IPS-20b (cell line): Measurements from ENCODE around the gene HIC2.
"Not testable (repeated sequence)": the region's sequence is repeated elsewhere in the genome, so short reads cannot be mapped to it uniquely, and the experiment has no call there.

Experiments used
- H3K27ac ChIP-seq: one replicate; pipeline ENCODE4 v1.5.1; 2013; ENCODE audit warnings: low read length
- H3K27me3 ChIP-seq: 2 replicates; pipeline ENCODE4 v1.6.1; 2013; ENCODE audit warnings: mild to moderate bottlenecking, low read length, inconsistent platforms; ENCODE audit not compliant: insufficient read depth
- H3K36me3 ChIP-seq: 2 replicates; pipeline ENCODE4 v1.6.1; 2013; ENCODE audit warnings: low read depth, mild to moderate bottlenecking, inconsistent platforms, low read length, moderate library complexity; ENCODE audit not compliant: insufficient read depth
- H3K4me1 ChIP-seq: 2 replicates; pipeline ENCODE4 v1.6.1; 2013; ENCODE audit warnings: mild to moderate bottlenecking, control low read depth, inconsistent platforms, low read length, moderate library complexity; ENCODE audit not compliant: insufficient read depth
- H3K4me3 ChIP-seq: 2 replicates; pipeline ENCODE4 v1.5.1; 2013; ENCODE audit warnings: mild to moderate bottlenecking, low read length, inconsistent platforms
- H3K9ac ChIP-seq: 2 replicates; pipeline ENCODE4 v1.6.1; 2013; ENCODE audit warnings: low read depth, mild to moderate bottlenecking, inconsistent platforms, low read length, moderate library complexity
- H3K9me3 ChIP-seq: 2 replicates; pipeline ENCODE4 v1.6.1; 2013; ENCODE audit warnings: mild to moderate bottlenecking, low read depth, low read length, inconsistent platforms; ENCODE audit not compliant: insufficient read depth

Gene HIC2, protein sequence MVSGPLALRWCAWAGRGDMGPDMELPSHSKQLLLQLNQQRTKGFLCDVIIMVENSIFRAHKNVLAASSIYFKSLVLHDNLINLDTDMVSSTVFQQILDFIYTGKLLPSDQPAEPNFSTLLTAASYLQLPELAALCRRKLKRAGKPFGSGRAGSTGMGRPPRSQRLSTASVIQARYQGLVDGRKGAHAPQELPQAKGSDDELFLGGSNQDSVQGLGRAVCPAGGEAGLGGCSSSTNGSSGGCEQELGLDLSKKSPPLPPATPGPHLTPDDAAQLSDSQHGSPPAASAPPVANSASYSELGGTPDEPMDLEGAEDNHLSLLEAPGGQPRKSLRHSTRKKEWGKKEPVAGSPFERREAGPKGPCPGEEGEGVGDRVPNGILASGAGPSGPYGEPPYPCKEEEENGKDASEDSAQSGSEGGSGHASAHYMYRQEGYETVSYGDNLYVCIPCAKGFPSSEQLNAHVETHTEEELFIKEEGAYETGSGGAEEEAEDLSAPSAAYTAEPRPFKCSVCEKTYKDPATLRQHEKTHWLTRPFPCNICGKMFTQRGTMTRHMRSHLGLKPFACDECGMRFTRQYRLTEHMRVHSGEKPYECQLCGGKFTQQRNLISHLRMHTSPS

DNA sequence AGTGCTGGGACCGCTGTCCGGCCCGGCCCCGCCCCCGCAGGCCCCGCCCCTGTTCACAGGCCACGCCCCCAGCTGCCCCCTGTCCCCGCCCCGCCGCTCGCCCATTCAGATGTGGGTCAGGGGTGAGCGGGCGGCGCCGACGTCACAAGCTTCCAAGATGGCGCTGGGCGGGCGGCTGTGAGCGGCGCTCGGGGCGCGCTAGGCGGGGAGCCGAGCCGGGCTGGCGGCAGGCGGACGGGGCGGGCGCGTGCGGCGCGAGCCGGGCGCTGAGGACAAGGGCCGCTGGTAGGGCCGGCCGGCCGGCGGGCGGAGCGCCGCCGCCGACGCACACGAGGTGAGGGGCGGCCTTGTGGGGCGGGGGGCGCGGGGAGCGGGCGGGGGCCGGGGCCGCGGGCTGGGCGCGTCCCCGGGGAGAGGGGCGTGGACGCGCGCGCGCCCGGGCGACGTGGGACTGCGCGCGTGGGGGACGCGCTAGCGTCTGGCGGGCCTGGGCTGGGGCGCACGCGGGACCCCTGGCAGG, at the start of gene HIC2:
HIC2 (plus strand) TSS at position 145 of the 520 bp plus-strand sequence. CDS start 25,461 bp downstream, outside the sequence.
- not testable (repeated sequence) for H3K4me1 ChIP-seq, H3K9me3 ChIP-seq, H3K27me3 ChIP-seq, H3K36me3 ChIP-seq, H3K27ac ChIP-seq, H3K9ac ChIP-seq
- peak within 1 kb of the TSS; percentile 45; the same call in 1 of the 2 replicates for H3K4me3 ChIP-seq

DNA sequence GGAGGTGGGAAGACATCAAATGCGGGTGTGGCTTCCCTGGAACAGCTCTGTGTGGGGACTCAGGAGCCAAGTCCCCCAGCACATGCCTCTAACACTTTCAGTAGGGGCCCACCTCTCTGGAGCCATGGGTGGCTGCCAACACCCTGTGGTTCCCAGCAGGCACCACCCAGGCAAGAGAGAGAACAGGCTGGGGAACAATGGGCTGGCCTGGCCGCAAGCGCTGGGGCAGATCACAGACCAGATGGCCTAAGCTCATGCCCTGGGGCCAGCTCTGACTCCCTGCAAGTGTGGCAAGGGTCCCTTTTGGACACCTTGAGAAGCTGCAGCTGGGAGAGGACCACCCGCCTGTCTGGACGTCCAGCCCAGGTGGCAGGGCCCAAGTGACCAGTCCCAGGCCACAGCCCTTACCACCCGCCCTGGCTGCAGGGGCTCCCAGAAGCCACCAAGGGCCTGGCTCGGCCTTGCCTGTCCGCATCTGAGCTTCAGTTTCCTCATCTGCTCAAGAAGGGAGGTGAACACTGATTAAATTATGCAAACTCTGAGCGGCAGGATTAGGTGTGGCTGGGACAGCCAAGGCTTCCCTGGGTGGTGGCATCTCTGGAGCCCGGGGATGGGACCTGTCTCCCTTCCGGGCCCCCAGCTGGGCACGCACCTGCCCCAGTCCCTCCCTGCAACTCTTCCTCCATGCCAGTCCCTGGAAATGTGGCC, 48.4 kb upstream of the HIC2 start:
- not testable (repeated sequence) for H3K9ac ChIP-seq, H3K9me3 ChIP-seq, H3K36me3 ChIP-seq, H3K4me1 ChIP-seq, H3K4me3 ChIP-seq, H3K27me3 ChIP-seq, H3K27ac ChIP-seq

DNA sequence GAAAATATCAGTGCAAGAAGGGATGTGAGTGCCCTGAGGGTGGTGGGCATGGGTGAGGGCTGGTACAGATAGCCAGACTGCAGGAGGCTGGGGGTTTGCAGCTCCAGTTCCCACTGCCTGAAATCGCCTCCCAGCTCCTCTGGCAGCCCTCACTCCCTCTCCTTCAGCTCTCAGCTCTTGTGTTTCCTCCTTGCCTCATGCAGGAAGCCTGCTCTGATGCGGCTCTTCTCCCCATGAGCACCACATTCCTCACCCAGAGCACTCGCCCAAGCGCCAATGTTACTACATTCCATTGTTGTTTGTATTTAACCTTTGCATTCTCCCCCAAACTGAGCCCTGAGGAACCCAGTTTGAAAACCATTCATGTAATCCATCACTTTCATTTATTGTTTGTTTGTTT, 41.3 kb upstream of the HIC2 start:
- H3K36me3 ChIP-seq, H3K27ac ChIP-seq, H3K4me3 ChIP-seq, H3K27me3 ChIP-seq, H3K4me1 ChIP-seq, H3K9me3 ChIP-seq, H3K9ac ChIP-seq: not testable (repeated sequence)

DNA sequence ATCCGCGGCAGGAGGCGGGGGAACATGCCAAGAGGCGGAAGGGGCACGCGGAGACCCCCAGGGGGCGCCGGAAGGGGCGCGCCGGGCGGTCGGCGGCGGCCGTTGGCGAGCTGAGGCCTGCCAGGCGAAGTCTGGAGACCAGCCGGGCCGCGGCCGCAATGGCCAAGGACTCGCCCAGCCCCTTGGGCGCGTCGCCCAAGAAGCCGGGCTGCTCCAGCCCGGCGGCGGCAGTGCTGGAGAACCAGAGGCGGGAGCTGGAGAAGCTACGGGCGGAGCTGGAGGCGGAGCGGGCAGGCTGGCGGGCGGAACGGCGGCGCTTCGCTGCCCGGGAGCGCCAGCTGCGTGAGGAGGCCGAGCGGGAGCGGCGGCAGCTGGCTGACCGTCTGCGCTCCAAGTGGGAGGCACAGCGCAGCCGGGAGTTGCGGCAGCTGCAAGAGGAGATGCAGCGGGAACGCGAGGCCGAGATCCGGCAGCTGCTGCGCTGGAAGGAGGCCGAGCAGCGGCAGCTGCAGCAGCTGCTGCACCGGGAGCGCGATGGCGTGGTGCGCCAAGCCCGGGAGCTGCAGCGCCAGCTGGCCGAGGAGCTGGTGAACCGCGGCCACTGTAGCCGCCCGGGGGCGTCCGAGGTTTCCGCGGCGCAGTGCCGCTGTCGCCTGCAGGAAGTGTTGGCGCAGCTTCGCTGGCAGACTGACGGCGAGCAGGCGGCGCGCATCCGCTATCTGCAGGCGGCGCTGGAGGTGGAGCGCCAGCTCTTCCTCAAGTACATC, 33.3 kb upstream of the HIC2 start, which contains the start of gene RIMBP3B:
RIMBP3B (plus strand) TSS at position 51 of the 767 bp plus-strand sequence; CDS start at position 159, 108 bp downstream.
- H3K9me3 ChIP-seq, H3K27me3 ChIP-seq, H3K9ac ChIP-seq, H3K27ac ChIP-seq, H3K4me1 ChIP-seq, H3K36me3 ChIP-seq, H3K4me3 ChIP-seq: not testable (repeated sequence)

DNA sequence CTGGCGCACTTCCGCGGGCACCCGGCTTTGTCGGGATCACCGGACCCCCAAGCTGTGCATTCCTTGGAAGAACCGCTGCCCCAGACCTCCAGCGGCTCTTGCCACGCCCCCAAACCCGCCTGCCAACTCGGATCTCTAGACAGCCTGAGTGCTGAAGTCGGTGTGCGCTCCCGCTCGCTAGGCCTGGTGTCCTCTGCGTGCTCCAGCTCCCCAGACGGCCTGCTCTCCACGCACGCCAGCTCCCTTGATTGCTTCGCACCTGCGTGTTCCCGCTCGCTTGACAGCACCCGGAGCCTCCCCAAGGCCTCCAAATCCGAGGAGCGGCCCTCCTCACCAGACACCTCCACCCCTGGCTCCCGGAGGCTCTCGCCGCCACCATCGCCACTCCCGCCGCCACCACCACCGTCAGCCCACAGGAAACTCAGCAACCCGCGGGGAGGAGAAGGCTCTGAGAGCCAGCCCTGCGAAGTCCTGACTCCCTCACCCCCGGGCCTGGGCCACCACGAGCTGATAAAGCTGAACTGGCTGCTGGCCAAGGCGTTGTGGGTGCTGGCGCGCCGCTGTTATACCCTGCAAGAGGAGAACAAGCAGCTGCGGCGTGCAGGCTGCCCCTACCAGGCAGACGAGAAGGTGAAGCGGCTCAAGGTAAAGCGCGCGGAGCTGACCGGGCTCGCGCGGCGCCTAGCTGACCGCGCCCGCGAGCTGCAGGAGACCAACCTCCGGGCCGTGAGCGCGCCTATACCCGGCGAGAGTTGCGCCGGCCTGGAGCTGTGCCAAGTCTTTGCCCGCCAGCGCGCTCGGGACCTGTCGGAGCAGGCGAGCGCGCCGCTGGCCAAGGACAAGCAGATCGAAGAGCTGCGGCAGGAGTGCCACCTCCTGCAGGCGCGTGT, 32.5 kb upstream of the HIC2 start:
- H3K27ac ChIP-seq, H3K9me3 ChIP-seq, H3K36me3 ChIP-seq, H3K9ac ChIP-seq, H3K4me3 ChIP-seq, H3K4me1 ChIP-seq, H3K27me3 ChIP-seq: not testable (repeated sequence)

DNA sequence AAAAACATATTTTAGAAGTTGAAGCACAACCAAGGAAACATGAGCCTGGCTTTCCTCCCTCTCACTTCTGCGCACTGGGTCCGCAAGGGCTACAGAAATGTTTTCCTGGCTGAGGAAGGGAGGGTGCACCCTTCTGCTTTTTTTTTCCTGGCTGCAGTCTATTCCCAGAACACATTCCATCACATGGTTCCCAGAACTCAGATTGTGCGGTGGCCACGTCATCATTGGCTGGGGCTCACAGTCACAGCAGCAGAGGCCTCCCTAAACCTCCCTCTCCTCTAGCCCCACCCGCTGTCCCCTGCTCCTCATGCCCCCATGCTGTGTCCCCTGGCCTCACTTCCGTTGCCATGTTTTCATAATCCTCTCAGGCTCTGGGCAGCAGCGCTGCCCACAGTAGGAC, 27.7 kb upstream of the HIC2 start:
- not testable (repeated sequence) for H3K4me1 ChIP-seq, H3K27me3 ChIP-seq, H3K36me3 ChIP-seq, H3K4me3 ChIP-seq, H3K9ac ChIP-seq, H3K9me3 ChIP-seq, H3K27ac ChIP-seq

DNA sequence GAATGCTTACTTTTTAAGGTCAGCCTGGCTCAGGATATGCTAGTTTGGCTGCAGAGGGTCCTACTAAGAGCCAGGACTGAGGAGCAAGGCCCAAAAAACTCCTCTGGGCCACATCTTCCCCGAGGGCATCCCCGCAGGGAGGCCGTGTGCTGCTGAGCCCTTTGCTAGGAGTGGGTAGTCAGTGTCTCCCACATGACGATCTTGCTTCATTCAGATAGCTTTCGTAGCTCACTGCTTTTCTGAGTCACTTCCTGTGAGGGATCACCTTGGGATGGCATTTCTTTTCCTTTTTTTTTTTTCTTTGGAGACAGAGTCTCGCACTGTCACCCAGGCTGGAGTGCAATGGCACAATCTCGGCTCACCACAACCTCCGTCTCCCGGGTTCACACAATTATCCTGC, 27.2 kb upstream of the HIC2 start:
- H3K27ac ChIP-seq, H3K9me3 ChIP-seq, H3K4me1 ChIP-seq, H3K36me3 ChIP-seq, H3K27me3 ChIP-seq, H3K9ac ChIP-seq, H3K4me3 ChIP-seq: not testable (repeated sequence)

DNA sequence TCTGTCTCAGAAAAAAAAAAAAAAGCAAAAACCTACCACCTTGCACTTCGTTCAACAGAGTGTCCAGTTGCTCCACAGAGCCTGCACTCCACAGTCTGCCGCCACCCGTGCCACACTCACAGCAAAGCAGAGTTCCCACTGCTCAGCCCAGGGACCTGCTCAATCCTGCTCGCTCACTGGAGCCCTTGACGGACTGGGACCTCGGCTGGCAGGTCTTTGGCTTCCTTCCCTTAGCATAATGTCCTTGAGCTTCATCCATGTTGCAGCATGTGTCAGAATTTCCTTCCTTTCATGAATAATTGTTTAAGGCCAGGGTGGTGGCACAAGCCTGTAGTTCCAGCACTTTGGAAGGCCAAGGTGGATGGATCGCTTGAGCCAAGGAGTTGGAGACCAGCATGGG, 22.6 kb upstream of the HIC2 start:
- H3K9ac ChIP-seq, H3K4me3 ChIP-seq, H3K36me3 ChIP-seq, H3K4me1 ChIP-seq, H3K27me3 ChIP-seq, H3K9me3 ChIP-seq, H3K27ac ChIP-seq: not testable (repeated sequence)

DNA sequence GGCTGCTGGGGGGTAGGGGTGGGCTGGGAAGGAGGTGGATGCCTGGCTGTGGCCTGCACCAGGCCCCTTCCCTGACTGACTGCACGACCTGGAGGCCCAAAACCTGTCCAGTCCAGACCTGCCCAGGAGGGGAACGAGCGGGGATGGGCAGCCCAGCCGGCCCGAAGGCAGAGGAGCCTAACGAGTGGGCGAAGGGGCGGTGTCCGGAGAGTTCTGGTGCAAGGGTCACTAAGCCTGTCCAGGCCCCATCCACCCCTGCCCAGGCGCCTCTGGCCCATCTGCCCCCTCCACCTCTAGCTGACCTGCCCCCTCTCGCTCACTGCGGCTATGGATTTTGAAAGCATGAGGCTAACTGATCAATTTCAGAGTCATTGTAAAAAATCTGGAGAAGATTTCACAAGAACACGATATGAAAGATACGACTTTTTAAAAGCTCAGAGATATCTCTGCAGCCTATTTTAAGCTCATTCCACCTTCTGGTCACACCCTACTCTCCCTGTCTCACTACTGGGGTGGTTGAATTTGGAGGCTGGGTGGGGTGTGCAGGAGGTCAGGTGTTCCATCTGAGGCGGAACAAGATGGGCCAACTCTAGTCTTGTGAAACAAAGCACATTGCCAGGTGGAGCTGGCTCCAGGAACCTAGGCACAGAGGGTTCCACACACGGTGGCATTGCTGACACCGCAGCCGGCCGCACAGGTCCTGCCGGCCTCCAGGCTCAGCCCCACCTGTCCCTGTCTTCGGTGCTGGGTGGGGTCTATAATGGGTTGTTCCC, 15.8 kb upstream of the HIC2 start:
- not testable (repeated sequence) for H3K4me3 ChIP-seq, H3K27me3 ChIP-seq, H3K36me3 ChIP-seq, H3K27ac ChIP-seq, H3K4me1 ChIP-seq, H3K9ac ChIP-seq, H3K9me3 ChIP-seq

DNA sequence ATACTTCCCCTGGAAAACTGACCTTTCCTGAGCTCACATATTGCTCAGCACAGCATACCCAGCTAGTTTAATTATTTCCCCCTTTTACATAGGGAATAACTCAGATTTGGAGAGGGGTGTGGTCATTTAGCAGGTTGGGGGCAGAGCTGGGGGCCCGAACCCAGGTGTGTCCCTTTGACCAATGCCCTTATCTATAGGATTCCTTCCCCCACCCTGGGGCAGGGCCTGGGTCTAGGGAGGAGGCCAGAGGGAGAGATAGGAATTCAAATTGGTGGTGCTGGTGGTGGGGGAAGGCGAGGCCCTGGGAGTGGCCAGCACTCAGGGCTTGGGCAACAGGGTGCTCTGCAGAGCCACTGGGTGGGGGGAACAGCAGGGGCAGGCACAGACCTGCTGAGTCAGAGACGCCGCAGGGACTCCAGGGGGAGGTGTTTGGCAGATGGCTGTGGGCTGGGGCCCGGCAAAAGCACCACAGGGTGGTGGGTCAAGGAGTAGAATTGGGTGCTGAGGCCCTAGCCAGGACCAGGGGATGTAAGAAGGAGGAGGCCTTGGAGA, 14.3 kb upstream of the HIC2 start:
- not testable (repeated sequence) for H3K27me3 ChIP-seq, H3K9ac ChIP-seq, H3K27ac ChIP-seq, H3K4me3 ChIP-seq, H3K4me1 ChIP-seq, H3K36me3 ChIP-seq, H3K9me3 ChIP-seq
